AG04450 (cell line): Measurements from ENCODE around the gene HSPB8. TPM values are rescaled to one million over a fixed set of nuclear protein-coding genes. Genes with fewer than 3 reads are reported as not detected.

Source experiments
- CTCF ChIA-PET: fragments of 300-600, 350-600 bp; formaldehyde crosslinking; extraction: SDS; loops from one replicate; lab custom pipeline; 2022; ENCODE audit warnings: antibody characterized with exemption, inconsistent platforms; lab: Charles Lee
- POLR2A ChIA-PET: fragments of 350-600 bp; formaldehyde crosslinking; extraction: SDS; loops from one replicate; lab custom pipeline; 2021; ENCODE audit warnings: antibody characterized with exemption, inconsistent platforms; lab: Yijun Ruan, JAX
- DNase-seq: peaks from one replicate; pipeline ENCODE4 v3.0.0-alpha.2; 2011; ENCODE audit warnings: low read depth, low spot score
- H3K27ac ChIP-seq: one replicate; pipeline ENCODE4 v1.5.1; 2012; ENCODE audit warnings: low read depth, low read length, control low read depth
- H3K27me3 ChIP-seq: one replicate; pipeline ENCODE4 v1.6.0; 2012; ENCODE audit warnings: low read length; ENCODE audit not compliant: control insufficient read depth, insufficient read depth
- H3K4me3 ChIP-seq: 2 replicates; pipeline ENCODE4 v1.5.1; 2011; ENCODE audit warnings: mild to moderate bottlenecking, low read depth, low read length, control low read depth
- H3K9me3 ChIP-seq: 2 replicates; pipeline ENCODE4 v1.5.1; 2012; ENCODE audit warnings: low read length; ENCODE audit not compliant: control insufficient read depth, insufficient read depth
- polyA plus RNA-seq: library from polyadenylated mRNA; depleted of rRNA; stranded (reverse); fragments of >200 nt; gene quantifications from 2 replicates; pipeline ENCODE4 v1.2.3, GENCODE V29; 2011
- TF ChIP-seq, protein P1 (sequence below): IDR thresholded peaks from 2 replicates; pipeline ENCODE4 v1.5.1; 2011; ENCODE audit warnings: low read depth, low read length, control low read depth, inconsistent platforms

HSPB8 gene
- polyA plus RNA-seq, 1 experiment: 34.3 TPM

GRCh38 chr12:119180380-119181040 is 1.8 kb downstream of the HSPB8 start:
- TF ChIP-seq, protein P1, sequence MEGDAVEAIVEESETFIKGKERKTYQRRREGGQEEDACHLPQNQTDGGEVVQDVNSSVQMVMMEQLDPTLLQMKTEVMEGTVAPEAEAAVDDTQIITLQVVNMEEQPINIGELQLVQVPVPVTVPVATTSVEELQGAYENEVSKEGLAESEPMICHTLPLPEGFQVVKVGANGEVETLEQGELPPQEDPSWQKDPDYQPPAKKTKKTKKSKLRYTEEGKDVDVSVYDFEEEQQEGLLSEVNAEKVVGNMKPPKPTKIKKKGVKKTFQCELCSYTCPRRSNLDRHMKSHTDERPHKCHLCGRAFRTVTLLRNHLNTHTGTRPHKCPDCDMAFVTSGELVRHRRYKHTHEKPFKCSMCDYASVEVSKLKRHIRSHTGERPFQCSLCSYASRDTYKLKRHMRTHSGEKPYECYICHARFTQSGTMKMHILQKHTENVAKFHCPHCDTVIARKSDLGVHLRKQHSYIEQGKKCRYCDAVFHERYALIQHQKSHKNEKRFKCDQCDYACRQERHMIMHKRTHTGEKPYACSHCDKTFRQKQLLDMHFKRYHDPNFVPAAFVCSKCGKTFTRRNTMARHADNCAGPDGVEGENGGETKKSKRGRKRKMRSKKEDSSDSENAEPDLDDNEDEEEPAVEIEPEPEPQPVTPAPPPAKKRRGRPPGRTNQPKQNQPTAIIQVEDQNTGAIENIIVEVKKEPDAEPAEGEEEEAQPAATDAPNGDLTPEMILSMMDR: no peak
- Histone ChIP-seq H3K9me3 (no peaks in the 10 kb centered on the region; the same call in 1 of the 2 replicates), H3K27ac (peak overlapping the region; percentile 91), H3K4me3 (peak overlapping the region; percentile 65), H3K27me3 (no peaks in the 10 kb centered on the region)
- DNase-seq: no peak
- CTCF ChIA-PET: no interaction called here
- POLR2A ChIA-PET: no interaction called here

GRCh38 chr12:119181202-119181601 is 2.5 kb downstream of the HSPB8 start:
- ChIA-PET CTCF (no interaction called here), POLR2A (no interaction called here)
- no peaks in the 10 kb centered on the region for H3K27me3 ChIP-seq
- H3K27ac ChIP-seq: no peak overlapping the region
- H3K9me3 ChIP-seq: no peaks in the 10 kb centered on the region; the same call in 1 of the 2 replicates
- TF ChIP-seq, protein P1: no peak
- peak overlapping the region; percentile 65 for H3K4me3 ChIP-seq
- no peak for DNase-seq

DNA sequence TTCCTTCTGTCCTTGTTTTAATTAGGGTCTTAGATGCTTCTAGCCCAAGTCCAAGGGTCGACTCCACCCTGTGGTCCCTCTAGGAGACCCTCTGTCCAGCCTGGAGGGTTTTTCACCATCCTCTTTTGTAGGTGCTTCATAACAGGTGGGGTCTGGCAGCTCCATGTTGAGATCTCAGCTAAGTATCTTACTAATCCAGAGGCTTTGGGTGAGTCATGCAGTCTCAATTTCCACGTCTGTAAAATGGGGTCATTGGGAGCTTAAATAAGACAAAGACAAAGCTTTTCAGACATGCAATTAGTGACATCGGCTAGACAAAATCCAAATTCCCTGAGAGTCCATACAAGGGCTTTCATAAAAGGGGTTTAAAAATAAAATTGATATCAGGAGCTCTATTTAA is 3.2 kb downstream of the HSPB8 start:
- no peaks in the 10 kb centered on the region; the same call in 1 of the 2 replicates for H3K9me3 ChIP-seq
- no peak overlapping the region for H3K27ac ChIP-seq
- no peaks in the 10 kb centered on the region for H3K27me3 ChIP-seq
- no peak overlapping the region for H3K4me3 ChIP-seq
- no peak for DNase-seq
- ChIA-PET CTCF (interaction anchor here (1.1 kb wide), 1 partner anchor 29 kb away, joined by 3 read pairs; no protein-coding TSS in a partner anchor), POLR2A (no interaction called here)
- TF ChIP-seq, protein P1: no peak

GRCh38 chr12:119182701-119183493 is 4.2 kb downstream of the HSPB8 start:
- POLR2A ChIA-PET: no interaction called here
- H3K9me3 ChIP-seq: no peaks in the 10 kb centered on the region; the same call in 1 of the 2 replicates
- H3K27me3 ChIP-seq: no peaks in the 10 kb centered on the region
- TF ChIP-seq, protein P1: no peak
- no peak for DNase-seq
- H3K4me3 ChIP-seq: no peak overlapping the region
- peak overlapping the region; percentile 1 for H3K27ac ChIP-seq
- CTCF ChIA-PET: interaction anchor here (1.1 kb wide), 1 partner anchor 30 kb away, joined by 3 read pairs; no protein-coding TSS in a partner anchor
